HepG2 (cell line): ENCODE measurements around the gene TACC2.

Source experiments
- CTCF ChIP-seq: sonication (generic); formaldehyde crosslinking; IDR thresholded peaks from 2 replicates; pipeline ENCODE4 v1.5.0; 2020; ENCODE audit warnings: mild to moderate bottlenecking, missing genetic modification reagents, moderate library complexity
- DBP ChIP-seq: sonication (generic); formaldehyde crosslinking; IDR thresholded peaks from 2 replicates; pipeline ENCODE4 v1.4.0; 2020; ENCODE audit warnings: missing genetic modification reagents; ENCODE audit errors: not compliant biosample characterization
- HCFC1 ChIP-seq: fragments of 150-350 bp; IDR thresholded peaks from 2 replicates; pipeline ENCODE4 v1.6.1; 2014; ENCODE audit warnings: low read depth, low read length
- IKZF5 ChIP-seq: IDR thresholded peaks from 2 replicates; pipeline ENCODE4 v1.6.1; 2018; ENCODE audit warnings: missing genetic modification reagents, mild to moderate bottlenecking, missing compliant biosample characterization
- KDM1A ChIP-seq: IDR thresholded peaks from 2 replicates; pipeline ENCODE4 v1.6.1; 2016; ENCODE audit warnings: missing compliant biosample characterization
- MAZ ChIP-seq, 2 experiments: sonication (generic) in 1 of 2; formaldehyde crosslinking in 1 of 2; IDR thresholded peaks; 2 replicates each; pipeline versions ENCODE4 v1.5.0 to v1.6.1; 2012 to 2020; ENCODE audit warnings: low read depth in 2 of 2, mild to moderate bottlenecking in 2 of 2, borderline replicate concordance in 1 of 2, improper control_type of control experiment in 1 of 2, low read length in 1 of 2, missing genetic modification reagents in 1 of 2, moderate library complexity in 1 of 2
- MTA1 ChIP-seq: sonication (generic); formaldehyde crosslinking; IDR thresholded peaks from 2 replicates; pipeline ENCODE4 v1.4.0; 2020; ENCODE audit warnings: missing genetic modification reagents, mild to moderate bottlenecking, borderline replicate concordance
- NCOA2 ChIP-seq: sonication (generic); formaldehyde crosslinking; IDR thresholded peaks from 2 replicates; pipeline ENCODE4 v1.8.0; 2022; ENCODE audit warnings: inconsistent platforms
- PAX8 ChIP-seq: sonication (generic); formaldehyde crosslinking; IDR thresholded peaks from 2 replicates; pipeline ENCODE4 v1.8.0; 2022; ENCODE audit warnings: mild to moderate bottlenecking, missing genetic modification reagents, borderline replicate concordance
- SAP130 ChIP-seq: IDR thresholded peaks from 2 replicates; pipeline ENCODE4 v1.6.1; 2016; ENCODE audit warnings: low read depth
- TCF7L2 ChIP-seq: IDR thresholded peaks from 2 replicates; pipeline ENCODE4 v1.6.1; 2011; ENCODE audit warnings: mild to moderate bottlenecking, low read depth, low read length, moderate library complexity
- THAP11 ChIP-seq: IDR thresholded peaks from 2 replicates; pipeline ENCODE4 v1.6.1; 2016; ENCODE audit warnings: missing biosample characterization, missing genetic modification reagents
- ZNF589 ChIP-seq: sonication (generic); formaldehyde crosslinking; conservative IDR thresholded peaks from 2 replicates; pipeline ENCODE4 v1.8.0; 2022; ENCODE audit warnings: mild to moderate bottlenecking, moderate library complexity, missing genetic modification reagents
- ZNF615 ChIP-seq: sonication (generic); formaldehyde crosslinking; IDR thresholded peaks from 2 replicates; pipeline ENCODE4 v1.5.0; 2020; ENCODE audit warnings: mild to moderate bottlenecking, missing genetic modification reagents, borderline replicate concordance

- TF ChIP-seq PAX8 (CRISPR knock-in tag) (no peak), THAP11 (CRISPR knock-in tag) (no peak), DBP (CRISPR knock-in tag) (no peak), MTA1 (CRISPR knock-in tag) (no peak), ZNF615 (CRISPR knock-in tag) (no peak), KDM1A (CRISPR knock-in tag) (no peak), CTCF (CRISPR knock-in tag) (no peak), MAZ (IDR thresholded peaks at IDR 0.05; ENCODE audit: borderline replicate concordance, low read depth, low read length) (no peak), MAZ (CRISPR knock-in tag; IDR thresholded peaks at IDR 0.05; ENCODE audit: low read depth) (no peak), NCOA2 (no peak), HCFC1 (no peak), IKZF5 (CRISPR knock-in tag) (no peak), ZNF589 (CRISPR knock-in tag) (no peak), SAP130 (CRISPR knock-in tag) (no peak), TCF7L2 (no peak)
Measured at GRCh38 chr10:122149561-122150505, 160.9 kb downstream of the TACC2 start.
